Stimulated activated CD4-positive, alpha-beta T cell treated with anti-CD3 and anti-CD28 coated beads, TNF-alpha, amount 100 ng/mL, for 24 hours (primary cell): Measurements from ENCODE around the gene LSM7.
"Not testable (repeated sequence)": the region's sequence is repeated elsewhere in the genome, so short reads cannot be mapped to it uniquely, and the experiment has no call there.

Source experiments
- DNase-seq, 3 experiments: peaks; one replicate each; pipeline ENCODE4 v3.0.0-alpha.2; 2020; ENCODE audit warnings: low read depth in 3 of 3

Gene LSM7

GRCh38 chr19:2355168-2356035 is 27.0 kb upstream of the LSM7 start:
- DNase-seq: no peak

GRCh38 chr19:2354670-2355069 is 26.3 kb upstream of the LSM7 start:
- no peak for DNase-seq

- no peak for DNase-seq
These were observed 25.7 kb upstream of the LSM7 start for GRCh38 chr19:2353887-2354592.

GRCh38 chr19:2353159-2353886 is 24.9 kb upstream of the LSM7 start:
- no peak for DNase-seq

- no peak for DNase-seq
These were observed 23.7 kb upstream of the LSM7 start for GRCh38 chr19:2352121-2352520.

- DNase-seq: no peak
These were observed 23.2 kb upstream of the LSM7 start for GRCh38 chr19:2351591-2351990.

GRCh38 chr19:2350656-2351055 is 22.3 kb upstream of the LSM7 start:
- DNase-seq: no peak

- not testable (repeated sequence) for DNase-seq
These were observed 21.4 kb upstream of the LSM7 start for GRCh38 chr19:2349818-2350217.

- no peak for DNase-seq
These were observed 17.6 kb upstream of the LSM7 start for GRCh38 chr19:2345794-2346663.

GRCh38 chr19:2345076-2345475 is 16.7 kb upstream of the LSM7 start:
- DNase-seq: no peak

- no peak for DNase-seq
These were observed 16.0 kb upstream of the LSM7 start for GRCh38 chr19:2344381-2344870.

- no peak for DNase-seq
These were observed 15.1 kb upstream of the LSM7 start for GRCh38 chr19:2343289-2343982.

- DNase-seq: no peak
These were observed 14.4 kb upstream of the LSM7 start for GRCh38 chr19:2342656-2343288.

- no peak for DNase-seq
These were observed 13.6 kb upstream of the LSM7 start for GRCh38 chr19:2341982-2342381.

- no peak for DNase-seq
These were observed 12.9 kb upstream of the LSM7 start for GRCh38 chr19:2341244-2341751.

GRCh38 chr19:2340496-2341243 is 12.3 kb upstream of the LSM7 start:
- DNase-seq: no peak

- DNase-seq: no peak
These were observed 11.4 kb upstream of the LSM7 start for GRCh38 chr19:2339644-2340310.

- no peak for DNase-seq
These were observed 10.6 kb upstream of the LSM7 start for GRCh38 chr19:2338751-2339643.
